RCC 7860 (cell line): Measurements from ENCODE around the gene KCNK18.

Experiments
- DNase-seq: peaks from one replicate; pipeline ENCODE4 v3.0.0-alpha.2; 2015; ENCODE audit warnings: low spot score
- FAIRE-seq: peaks from 2 replicates; lab custom pipeline; 2012; peaks lifted over from hg19 to GRCh38; lab: Jason Lieb, UNC

Gene KCNK18

DNA sequence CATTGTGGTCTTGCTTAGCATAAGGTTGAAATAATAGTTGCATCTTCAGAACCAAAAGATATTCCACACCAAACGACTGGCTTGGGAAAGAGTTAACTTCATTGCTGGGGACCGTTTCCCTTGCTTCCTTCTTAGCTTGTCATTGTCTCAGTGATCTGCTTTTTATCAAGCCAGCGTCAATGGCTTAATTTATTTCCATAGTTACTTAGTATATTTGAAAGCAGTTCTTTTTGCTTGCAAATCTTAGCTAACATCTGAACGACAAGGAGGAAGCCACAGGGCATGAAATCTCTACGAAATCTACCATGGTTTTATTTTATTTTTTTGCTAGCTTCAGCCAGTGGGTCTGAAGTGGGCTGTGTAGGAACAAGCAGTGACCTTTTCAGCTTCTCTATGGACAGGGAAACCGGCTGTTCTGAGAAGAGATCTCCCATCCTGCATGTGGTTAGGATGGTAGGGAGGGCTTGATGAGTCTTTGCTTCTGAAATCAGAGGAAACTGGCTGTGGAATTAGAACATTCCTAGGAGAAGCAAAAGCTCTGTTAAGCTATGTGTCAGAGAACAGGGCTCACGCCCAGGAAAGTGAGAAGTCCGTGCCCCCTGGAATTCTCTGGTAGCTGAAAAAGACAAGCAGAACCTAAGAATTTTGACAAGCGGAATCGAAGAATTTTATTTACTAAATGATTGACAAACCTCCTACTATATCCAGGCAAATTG is 51.6 kb downstream of the KCNK18 start:
- DNase-seq, result peak; percentile 12
- no peak for FAIRE-seq

DNA sequence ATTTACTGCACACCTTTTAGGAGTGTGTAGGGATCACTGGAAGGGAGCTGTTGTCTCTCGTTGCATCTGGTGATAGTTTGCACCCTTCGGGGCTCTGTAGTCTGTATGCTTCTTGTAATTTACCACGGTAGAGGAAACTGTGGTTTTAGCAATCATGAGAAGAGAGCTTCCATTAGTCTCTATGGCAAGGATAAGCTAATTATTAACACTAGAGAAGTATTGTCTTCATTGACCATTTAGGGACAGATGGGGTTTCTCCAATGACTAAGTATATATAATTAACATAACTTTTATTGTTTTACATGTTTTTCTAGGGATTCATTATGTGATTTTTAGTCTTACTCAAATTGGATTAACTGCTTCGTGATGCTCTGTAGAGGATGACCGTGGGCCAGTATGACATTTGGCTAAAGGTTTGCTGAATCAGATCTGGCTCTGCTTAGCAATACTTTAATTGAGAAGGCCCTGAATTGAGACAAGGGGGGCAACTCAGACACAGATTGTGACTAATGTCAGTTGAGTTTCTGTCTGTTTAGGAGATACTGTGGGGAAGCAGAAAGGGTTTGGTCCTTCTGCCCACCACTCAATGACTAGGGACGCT is 52.3 kb downstream of the KCNK18 start:
- DNase-seq (peak; percentile 23), FAIRE-seq (peak; percentile 27)

DNA sequence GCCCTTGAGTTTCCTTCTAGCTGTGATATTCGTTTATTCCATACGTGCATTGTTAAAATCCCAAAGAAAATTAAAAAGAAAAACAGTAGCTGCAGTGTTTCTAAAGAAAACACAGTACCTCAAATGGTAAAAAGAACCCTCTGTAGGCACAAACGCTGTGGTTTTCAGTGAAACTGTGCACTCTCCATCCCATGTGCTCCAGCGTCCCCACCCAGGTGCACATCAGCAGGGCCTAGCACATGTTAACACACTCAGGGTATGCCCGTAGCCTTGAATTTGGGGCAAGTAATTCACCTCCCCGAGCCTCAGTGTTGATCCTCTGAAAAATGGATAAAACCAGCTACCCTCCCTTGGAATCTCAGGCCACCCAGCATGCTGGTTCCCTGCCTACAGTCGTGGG is 53.1 kb downstream of the KCNK18 start:
- DNase-seq, result no peak
- no peak for FAIRE-seq

DNA sequence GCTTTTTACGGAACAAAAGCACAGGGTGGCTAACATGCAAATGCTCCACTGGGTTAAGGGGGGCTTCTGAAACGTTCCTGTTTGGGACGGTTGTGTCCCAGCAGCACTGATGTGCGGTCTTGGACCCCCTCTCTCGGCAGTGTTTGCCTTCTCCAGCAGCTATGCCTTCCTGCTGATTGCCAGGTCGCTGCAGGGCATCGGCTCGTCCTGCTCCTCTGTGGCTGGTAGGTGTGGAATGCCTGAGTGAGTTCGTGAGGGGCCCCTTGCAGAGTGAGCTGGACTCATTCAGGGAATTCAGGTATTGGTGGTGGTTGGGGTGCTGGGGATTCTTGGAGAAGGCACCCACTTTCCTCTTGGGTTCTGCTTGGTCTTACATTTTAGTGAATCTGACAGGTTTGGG is 56.6 kb downstream of the KCNK18 start:
- FAIRE-seq (no peak), DNase-seq (no peak)

DNA sequence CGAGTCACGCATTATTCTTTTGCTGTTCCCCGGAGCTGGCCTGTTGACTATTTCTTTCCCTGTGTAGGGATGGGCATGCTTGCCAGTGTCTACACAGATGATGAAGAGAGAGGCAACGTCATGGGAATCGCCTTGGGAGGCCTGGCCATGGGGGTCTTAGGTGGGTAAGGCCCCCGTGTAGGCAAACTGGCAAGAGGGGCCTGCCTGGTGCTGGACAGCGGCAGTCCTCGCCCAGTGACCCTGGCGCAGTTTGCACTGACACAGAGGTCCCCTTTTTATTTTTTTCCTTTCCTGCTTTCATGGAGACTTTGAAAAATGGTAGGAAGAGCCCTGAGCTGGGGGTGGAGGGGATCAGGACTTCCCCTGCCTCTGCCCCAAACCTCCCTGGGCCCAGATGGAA is 57.0 kb downstream of the KCNK18 start:
- FAIRE-seq (no peak), DNase-seq (no peak)

DNA sequence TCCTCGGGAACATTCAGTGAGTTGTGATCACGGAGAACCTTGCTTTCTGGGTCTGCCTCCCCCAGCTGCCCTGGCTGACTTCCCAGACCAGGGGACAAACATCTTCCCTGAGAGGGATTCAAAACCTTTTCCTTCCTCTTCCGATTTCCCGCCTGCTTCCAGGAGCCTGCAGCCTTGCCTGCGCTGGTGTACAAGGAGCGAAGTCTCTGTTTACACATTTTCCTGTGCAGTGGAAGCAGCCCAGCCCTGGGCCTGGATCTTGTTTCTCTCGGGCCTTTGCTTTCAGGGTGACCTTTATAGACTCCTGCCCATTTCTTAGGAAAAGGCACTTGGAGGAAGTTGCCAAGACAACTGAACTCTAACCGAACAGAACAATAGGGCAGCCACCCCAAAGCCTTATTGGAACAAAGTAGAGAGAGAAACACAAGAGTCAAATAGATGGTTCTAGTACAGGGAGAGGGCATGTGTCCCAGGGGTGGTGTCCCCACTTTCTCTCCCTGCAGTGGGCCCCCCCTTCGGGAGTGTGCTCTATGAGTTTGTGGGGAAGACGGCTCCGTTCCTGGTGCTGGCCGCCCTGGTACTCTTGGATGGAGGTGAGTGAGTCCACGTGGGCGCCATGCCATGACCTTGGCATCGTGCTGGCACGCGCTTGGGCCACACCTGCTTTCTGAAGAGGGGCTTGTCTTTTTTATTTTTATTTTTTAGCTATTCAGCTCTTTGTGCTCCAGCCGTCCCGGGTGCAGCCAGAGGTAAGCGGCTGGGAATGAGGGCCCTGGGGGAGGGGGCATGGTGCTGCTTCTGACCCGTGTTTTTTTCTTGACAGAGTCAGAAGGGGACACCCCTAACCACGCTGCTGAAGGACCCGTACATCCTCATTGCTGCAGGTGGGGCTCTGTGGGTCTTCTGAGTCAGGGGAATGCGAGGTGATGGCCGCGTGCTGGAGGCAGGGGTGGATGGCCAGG is 57.8 kb downstream of the KCNK18 start:
- FAIRE-seq, result no peak
- DNase-seq, result no peak

DNA sequence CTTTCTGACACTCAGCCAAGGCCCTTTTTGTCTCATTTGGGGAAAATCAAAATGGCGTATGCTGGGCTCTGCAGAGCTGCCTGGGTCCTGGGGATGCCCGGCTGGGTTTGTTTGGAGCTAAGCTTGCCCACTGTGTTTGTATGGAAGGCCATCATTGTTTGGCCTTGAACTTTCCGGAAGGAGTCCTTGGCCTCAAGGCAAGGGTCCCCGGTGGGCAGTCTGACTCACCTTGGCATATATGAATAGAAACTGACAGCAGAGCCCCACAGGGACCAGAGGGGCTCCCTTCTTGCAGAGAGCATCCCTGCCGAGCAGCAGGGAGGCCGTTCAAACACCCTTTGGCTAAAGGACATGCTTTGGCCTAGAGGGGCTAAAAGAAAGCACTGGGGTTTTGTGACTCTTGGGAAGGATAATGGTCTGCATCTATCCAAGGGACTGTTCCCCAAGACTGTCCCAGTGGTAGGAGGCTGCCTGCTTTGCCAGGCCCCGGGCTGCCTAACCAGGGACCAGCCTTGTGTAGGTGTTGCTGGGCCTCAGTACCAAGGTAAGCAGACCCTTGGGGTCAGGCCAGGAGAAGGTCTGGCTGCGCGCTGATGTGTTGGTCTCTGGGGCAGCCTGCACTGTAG is 58.7 kb downstream of the KCNK18 start:
- FAIRE-seq, result no peak
- DNase-seq, result no peak

DNA sequence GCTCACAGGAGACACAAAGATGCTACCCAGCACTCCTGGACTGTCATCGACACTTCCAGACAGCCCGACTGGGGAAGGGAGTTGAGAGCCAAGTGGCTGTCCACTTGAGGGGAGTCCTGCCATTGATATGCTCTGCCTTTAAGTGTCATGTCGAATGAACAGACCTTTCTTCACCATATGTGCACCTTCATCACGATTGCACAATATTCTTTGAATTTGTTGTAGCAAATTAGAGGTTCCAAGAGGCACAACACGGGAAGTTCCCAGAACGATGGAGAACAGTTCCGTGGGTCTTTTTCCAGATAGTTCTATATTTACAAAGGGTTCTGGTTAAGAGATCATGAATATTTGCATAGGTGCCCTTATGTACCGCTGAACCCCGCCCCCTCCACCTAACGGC is 59.6 kb downstream of the KCNK18 start:
- DNase-seq (no peak), FAIRE-seq (no peak)

DNA sequence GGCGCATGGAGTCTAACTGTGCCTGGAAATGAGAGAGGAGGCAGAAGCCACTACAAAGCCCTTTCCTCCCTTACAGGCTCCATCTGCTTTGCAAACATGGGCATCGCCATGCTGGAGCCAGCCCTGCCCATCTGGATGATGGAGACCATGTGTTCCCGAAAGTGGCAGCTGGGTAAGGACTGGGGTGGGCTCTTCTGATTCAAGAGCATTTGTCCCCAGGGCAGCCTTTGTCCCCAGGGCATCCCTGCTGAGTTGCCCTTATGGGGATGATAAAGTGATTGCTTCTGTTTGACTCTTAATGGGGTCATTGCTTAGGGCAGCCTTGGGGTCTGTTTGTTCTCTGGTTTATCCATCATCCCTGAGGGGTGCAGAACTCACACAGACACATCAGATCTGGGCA is 60.4 kb downstream of the KCNK18 start:
- no peak for FAIRE-seq
- no peak for DNase-seq

DNA sequence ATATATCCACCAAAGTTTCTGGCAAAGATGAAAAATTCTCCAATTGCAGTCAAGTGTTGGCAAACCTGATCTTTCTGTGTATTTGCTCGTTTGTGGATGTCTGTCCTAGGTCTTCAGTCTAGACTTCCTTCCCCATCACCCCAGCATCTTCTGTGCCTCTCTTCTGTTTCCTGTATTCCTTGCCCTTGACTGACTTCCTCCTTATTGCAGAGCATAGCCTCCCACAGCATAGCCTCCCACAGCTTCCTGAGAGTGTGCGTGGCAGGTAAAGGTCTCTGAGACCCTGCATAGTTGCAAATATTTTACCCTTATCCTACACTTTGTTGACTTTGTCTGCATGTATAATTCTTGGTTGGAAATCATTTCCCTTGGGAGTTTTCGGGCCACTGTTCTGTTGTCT is 62.0 kb downstream of the KCNK18 start:
- FAIRE-seq, result no peak
- DNase-seq, result no peak
